Measurements from ENCODE around the gene COL2A1.

Gene COL2A1

DNA sequence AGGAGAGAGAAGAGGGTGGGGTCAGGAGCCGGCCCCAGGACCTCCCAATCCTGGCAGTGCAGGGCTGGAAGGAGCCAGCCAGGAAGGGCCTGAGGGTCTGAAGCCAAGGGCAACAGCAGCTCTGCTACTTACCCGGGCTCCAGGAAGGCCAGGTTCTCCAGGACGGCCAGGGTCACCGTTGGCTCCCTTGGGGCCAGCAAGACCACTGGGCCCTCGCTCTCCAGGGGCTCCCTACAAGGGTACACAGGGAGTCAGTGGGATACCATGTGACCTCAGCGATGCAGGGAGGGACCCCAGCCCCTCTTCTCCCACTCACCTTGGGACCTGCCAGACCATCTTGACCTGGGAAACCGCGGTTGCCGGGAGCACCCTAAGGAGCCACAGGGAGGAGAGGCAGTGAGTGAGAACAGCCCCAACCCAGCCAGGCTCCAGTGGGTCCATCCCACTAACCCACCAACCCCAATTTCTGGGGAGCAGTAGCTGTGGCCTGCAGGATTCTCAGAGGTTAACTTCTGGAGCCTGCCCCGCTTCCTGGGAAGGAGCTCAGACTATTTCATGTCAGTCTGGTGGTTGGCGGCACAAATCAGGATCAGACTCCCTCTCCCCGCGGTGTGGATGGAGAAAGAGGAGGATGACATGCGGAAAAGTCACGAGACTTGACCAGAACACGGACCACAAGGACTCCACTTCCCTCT lies 18.5 kb downstream of the COL2A1 start:
- no peak for DNase-seq (ENCODE audit: extremely low spot score)
- CTCF ChIA-PET, result no interaction called here
- POLR2A ChIA-PET, result no interaction called here
- TF ChIP-seq CTBP1 (IDR thresholded peaks at IDR 0.05; ENCODE audit: borderline replicate concordance), result no peak

DNA sequence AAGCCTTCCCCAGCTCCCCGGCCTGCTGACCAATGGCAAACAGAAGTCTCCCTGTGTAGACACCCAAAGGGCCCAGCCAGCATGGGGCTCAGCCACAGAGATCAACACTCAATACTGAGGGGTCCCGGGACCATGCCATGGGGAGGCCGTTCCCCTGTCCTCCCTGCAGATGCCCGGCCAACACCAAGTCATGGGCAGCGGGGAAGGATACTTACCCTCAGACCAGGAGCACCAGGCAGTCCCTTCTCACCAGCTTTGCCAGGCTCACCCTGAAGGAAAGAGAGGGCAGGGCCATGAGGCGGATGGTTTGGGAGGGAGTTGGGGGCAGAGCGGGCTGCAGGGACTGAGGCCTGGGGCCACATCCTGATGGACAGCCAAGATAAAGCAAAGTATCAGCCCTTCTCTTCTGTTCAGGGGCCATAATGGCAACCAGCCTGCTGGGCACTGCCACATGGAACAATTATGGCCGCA lies 19.9 kb downstream of the COL2A1 start:
- TF ChIP-seq L3MBTL2 (conservative IDR thresholded peaks at IDR 0.05) (no peak), LEF1 (IDR thresholded peaks at IDR 0.05; ENCODE audit: borderline replicate concordance) (no peak), FOXA1 (IDR thresholded peaks at IDR 0.05) (no peak), SUZ12 (IDR thresholded peaks at IDR 0.05) (no peak), ELF4 (IDR thresholded peaks at IDR 0.05) (no peak), FOXK2 (IDR thresholded peaks at IDR 0.05) (no peak), CTBP1 (IDR thresholded peaks at IDR 0.05; ENCODE audit: borderline replicate concordance) (no peak), BHLHE40 (IDR thresholded peaks at IDR 0.05; ENCODE audit: borderline replicate concordance) (no peak), ZNF384 (IDR thresholded peaks at IDR 0.05) (no peak), TARDBP (IDR thresholded peaks at IDR 0.05) (no peak)
- TF ChIP-seq, protein P1, sequence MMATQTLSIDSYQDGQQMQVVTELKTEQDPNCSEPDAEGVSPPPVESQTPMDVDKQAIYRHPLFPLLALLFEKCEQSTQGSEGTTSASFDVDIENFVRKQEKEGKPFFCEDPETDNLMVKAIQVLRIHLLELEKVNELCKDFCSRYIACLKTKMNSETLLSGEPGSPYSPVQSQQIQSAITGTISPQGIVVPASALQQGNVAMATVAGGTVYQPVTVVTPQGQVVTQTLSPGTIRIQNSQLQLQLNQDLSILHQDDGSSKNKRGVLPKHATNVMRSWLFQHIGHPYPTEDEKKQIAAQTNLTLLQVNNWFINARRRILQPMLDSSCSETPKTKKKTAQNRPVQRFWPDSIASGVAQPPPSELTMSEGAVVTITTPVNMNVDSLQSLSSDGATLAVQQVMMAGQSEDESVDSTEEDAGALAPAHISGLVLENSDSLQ (IDR thresholded peaks at IDR 0.05), result no peak
- no peak for DNase-seq (ENCODE audit: extremely low spot score)
- POLR2A ChIA-PET, result no interaction called here
- CTCF ChIA-PET, result no interaction called here

DNA sequence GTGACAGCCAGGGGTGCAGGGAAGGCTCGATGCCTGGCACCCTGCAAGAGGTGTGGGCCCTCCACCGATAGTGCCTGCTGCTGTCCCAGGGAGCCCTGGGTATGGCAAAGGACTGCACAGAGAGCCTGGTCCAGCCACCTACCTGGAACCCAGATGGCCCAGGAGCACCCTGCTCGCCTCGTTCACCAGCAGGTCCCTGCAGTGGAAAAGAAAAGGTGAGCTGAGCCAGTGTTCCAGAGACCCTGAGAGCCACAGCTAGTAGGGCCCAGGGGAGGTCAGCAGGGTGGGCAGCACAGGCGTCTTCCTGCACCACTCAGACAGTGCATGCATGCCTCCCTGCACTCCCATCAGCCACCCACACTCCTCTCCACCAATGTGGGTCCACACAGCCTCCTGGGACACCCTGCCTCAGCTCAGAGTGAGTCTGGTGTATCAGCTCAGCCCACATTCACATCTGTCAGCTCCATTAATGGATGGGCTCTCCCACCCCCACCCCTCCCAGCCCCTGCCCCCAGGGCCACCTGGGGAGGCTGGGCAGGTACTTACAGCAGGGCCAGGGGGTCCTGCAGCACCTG lies 20.6 kb downstream of the COL2A1 start:
- POLR2A ChIA-PET, result no interaction called here
- no peak for DNase-seq (ENCODE audit: extremely low spot score)
- no peak for TF ChIP-seq CTBP1 (IDR thresholded peaks at IDR 0.05; ENCODE audit: borderline replicate concordance)
- no peak for TF ChIP-seq SUZ12 (IDR thresholded peaks at IDR 0.05)
- TF ChIP-seq, protein P1 (IDR thresholded peaks at IDR 0.05), result no peak
- TF ChIP-seq FOXM1 (IDR thresholded peaks at IDR 0.05; ENCODE audit: borderline replicate concordance), result no peak
- CTCF ChIA-PET, result no interaction called here

DNA sequence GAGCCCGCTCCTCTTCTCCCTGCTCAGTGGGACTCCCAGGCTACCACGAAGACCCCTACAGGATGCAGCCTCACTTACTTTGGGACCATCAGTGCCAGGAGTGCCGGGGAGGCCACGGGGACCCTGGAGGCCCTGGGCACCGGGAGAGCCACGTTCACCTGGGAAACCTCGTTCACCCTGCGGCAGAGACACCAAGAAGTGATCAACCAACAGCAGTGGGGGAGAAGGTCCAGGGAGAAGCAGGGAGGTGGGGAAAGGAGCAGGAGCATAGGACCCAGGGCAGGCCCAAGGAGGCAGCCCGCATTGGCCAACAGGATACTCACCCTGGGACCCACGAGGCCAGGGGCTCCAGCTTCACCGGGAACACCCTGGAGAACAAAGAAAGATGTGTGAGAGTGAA lies 21.5 kb downstream of the COL2A1 start:
- ChIA-PET CTCF (no interaction called here), POLR2A (no interaction called here)
- TF ChIP-seq CTBP1 (IDR thresholded peaks at IDR 0.05; ENCODE audit: borderline replicate concordance), result no peak
- no peak for TF ChIP-seq HDGF (IDR thresholded peaks at IDR 0.05; ENCODE audit: borderline replicate concordance)
- TF ChIP-seq FOXK2 (IDR thresholded peaks at IDR 0.05), result no peak
- TF ChIP-seq ZNF384 (IDR thresholded peaks at IDR 0.05), result no peak
- no peak for TF ChIP-seq SP1 (IDR thresholded peaks at IDR 0.05)
- TF ChIP-seq SUZ12 (IDR thresholded peaks at IDR 0.05), result no peak
- no peak for TF ChIP-seq LEF1 (IDR thresholded peaks at IDR 0.05; ENCODE audit: borderline replicate concordance)
- TF ChIP-seq NFRKB (IDR thresholded peaks at IDR 0.05), result no peak
- TF ChIP-seq L3MBTL2 (conservative IDR thresholded peaks at IDR 0.05), result no peak
- TF ChIP-seq FOXA1 (IDR thresholded peaks at IDR 0.05), result no peak
- TF ChIP-seq BHLHE40 (IDR thresholded peaks at IDR 0.05; ENCODE audit: borderline replicate concordance), result no peak
- no peak for TF ChIP-seq ELF4 (IDR thresholded peaks at IDR 0.05)
- TF ChIP-seq FOXM1 (IDR thresholded peaks at IDR 0.05; ENCODE audit: borderline replicate concordance), result no peak
- TF ChIP-seq, protein P1 (IDR thresholded peaks at IDR 0.05), result no peak
- TF ChIP-seq TARDBP (IDR thresholded peaks at IDR 0.05), result no peak
- no peak for TF ChIP-seq ARNT (IDR thresholded peaks at IDR 0.05)
- no peak for DNase-seq (ENCODE audit: extremely low spot score)

DNA sequence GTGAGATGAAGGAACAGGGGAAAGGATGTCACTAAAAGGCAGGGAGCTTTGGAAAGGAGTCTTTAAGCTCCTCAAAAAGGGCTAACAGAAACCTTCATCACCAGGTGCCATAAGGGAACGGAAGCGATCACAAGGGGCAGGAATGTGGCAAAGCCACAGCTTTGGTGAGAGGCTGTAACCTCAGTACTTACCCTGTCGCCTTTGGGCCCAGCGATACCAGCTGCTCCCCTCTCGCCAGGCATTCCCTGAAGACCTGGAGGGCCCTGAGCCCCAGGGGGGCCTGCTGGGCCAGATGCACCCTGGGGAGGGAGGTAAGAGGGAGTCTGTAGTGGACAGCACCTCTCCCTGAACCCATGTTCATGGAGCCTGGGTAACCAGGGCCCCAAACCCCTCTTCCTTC lies 22.0 kb downstream of the COL2A1 start:
- DNase-seq (ENCODE audit: extremely low spot score), result no peak
- TF ChIP-seq FOXK2 (IDR thresholded peaks at IDR 0.05) (no peak), BHLHE40 (IDR thresholded peaks at IDR 0.05; ENCODE audit: borderline replicate concordance) (no peak), ARNT (IDR thresholded peaks at IDR 0.05) (no peak), LEF1 (IDR thresholded peaks at IDR 0.05; ENCODE audit: borderline replicate concordance) (no peak), ELF4 (IDR thresholded peaks at IDR 0.05) (no peak), L3MBTL2 (conservative IDR thresholded peaks at IDR 0.05) (no peak), NFRKB (IDR thresholded peaks at IDR 0.05) (no peak), HDGF (IDR thresholded peaks at IDR 0.05; ENCODE audit: borderline replicate concordance) (no peak), TARDBP (IDR thresholded peaks at IDR 0.05) (no peak)
- TF ChIP-seq, protein P1 (IDR thresholded peaks at IDR 0.05), result no peak
- ChIA-PET CTCF (no interaction called here), POLR2A (no interaction called here)

DNA sequence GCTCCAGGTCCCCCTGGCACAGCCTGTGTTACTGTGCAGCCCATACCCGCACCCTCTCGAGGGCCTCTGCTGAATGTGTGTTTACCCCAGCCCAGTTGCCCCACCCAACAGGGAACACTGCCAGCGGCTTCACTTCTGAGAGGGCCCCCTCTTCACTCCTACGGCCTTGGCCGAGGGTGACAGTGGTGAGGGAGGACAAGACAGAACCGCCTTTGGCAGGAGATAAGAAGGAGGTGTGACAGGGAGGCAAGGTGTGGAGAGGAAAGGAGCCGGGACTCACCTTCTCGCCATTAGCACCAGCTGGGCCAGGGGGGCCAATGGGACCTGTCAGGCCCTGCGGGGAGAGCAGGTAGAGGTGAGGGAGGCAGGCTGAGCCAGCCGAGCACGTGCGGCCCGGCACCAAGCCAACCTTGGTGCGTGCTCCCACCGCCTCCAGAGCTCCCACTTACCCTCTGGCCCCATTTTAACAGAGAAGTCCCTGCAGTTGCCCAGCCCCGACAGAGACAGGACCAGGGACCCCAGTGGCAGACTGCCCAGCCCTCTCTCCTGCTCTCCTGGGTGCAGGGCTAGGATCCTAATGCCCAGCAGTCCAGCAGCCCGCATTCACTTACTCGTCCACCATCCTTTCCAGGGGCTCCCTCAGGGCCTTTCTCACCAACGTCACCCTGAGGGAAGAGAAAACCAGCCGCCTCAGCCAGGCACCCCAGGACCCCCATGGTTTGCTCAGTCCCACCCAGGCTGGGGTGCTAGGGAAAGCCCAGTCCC lies 22.6 kb downstream of the COL2A1 start:
- no peak for DNase-seq (ENCODE audit: extremely low spot score)
- TF ChIP-seq, protein P1 (IDR thresholded peaks at IDR 0.05), result no peak
- TF ChIP-seq ARNT (IDR thresholded peaks at IDR 0.05) (no peak), LEF1 (IDR thresholded peaks at IDR 0.05; ENCODE audit: borderline replicate concordance) (no peak), HDGF (IDR thresholded peaks at IDR 0.05; ENCODE audit: borderline replicate concordance) (no peak), SUZ12 (IDR thresholded peaks at IDR 0.05) (no peak), FOXK2 (IDR thresholded peaks at IDR 0.05) (no peak)
- POLR2A ChIA-PET, result no interaction called here
- CTCF ChIA-PET, result no interaction called here
